Mammary epithelial cell (primary cell): ENCODE results near the gene PTP4A2.
"Not testable (repeated sequence)": the region's sequence is repeated elsewhere in the genome, so short reads cannot be mapped to it uniquely, and the experiment has no call there.

Experiments used
- CTCF ChIP-seq, 2 donors: IDR thresholded peaks in 1 of 2; conservative IDR thresholded peaks in 1 of 2; 2 replicates each; pipeline ENCODE4 v1.5.1; 2011 to 2012; ENCODE audit warnings: inconsistent platforms in 2 of 2, low read length in 2 of 2, mild to moderate bottlenecking in 2 of 2, control low read depth in 1 of 2, low read depth in 1 of 2; ENCODE audit not compliant: insufficient read depth in 1 of 2; ENCODE audit errors: extremely low read depth in 1 of 2
- EZH2 ChIP-seq: IDR thresholded peaks from 2 replicates; pipeline ENCODE4 v1.6.1; 2012; ENCODE audit warnings: low read length, inconsistent platforms, borderline replicate concordance

- not testable (repeated sequence) for TF ChIP-seq CTCF (conservative IDR thresholded peaks at IDR 0.05 in 1 of 2, IDR thresholded peaks at IDR 0.05 in 1 of 2; ENCODE audit: extremely low read depth in 1 of 2, insufficient read depth in 1 of 2, low read depth in 1 of 2, low read length in 2 of 2); EZH2
Measured at GRCh38 chr1:31942061-31942460, 3.9 kb upstream of the PTP4A2 start.
